HG03432 (cell line): ENCODE data around the gene APMAP.

Source experiments
- ATAC-seq: cut with Tn5 transposase; IDR thresholded peaks from one replicate; pipeline ENCODE4 v1.9.1; 2021; ENCODE audit warnings: mild to moderate bottlenecking, moderate library complexity; ENCODE audit not compliant: unreplicated experiment

Gene APMAP

DNA sequence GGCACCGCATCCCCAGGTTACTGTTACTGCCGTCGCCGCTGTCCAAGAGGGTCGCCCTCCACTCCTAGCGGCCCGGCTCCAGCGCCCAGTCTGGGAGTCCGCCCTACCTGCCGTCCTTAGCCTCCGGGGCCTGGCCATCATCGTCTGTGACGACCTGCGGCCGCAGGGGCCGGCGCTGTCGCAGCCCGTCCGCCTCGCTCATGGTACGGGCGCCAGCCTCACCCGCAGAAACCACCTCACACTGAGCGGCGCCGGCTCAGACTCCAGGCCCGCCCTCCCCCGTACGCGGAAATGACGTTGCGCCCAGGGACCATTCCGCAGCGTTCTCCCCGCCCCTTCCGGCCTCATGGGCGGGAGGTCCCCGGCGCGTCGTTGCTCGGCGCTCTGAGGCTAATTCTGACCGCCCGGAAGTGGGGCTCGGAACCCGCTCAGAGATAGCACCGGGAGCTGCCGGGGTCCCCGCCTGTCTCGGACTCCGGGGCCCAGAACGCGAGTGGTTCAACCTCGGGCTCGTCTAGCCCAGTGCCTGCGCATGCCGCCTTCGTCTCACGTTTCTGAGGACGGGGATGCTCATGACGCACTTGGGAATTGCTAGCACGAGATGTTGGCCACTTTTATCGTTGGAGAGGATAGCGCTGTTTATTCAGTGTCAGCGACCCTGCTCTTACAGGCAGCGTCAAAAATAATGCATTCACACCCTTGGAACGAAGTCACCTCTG lies at the start of gene APMAP:
TSS of gene APMAP (minus strand) at position 265 of the 719 bp plus-strand sequence. CDS start at position 202, 63 bp downstream.
- peak; percentile 98 for ATAC-seq

GRCh38 chr20:25041813-25042530 lies 49.4 kb upstream of the APMAP start:
- ATAC-seq, result no peak

GRCh38 chr20:25040438-25040831 lies 47.9 kb upstream of the APMAP start:
- ATAC-seq, result no peak

GRCh38 chr20:25039697-25040437 lies 47.3 kb upstream of the APMAP start:
- no peak for ATAC-seq

DNA sequence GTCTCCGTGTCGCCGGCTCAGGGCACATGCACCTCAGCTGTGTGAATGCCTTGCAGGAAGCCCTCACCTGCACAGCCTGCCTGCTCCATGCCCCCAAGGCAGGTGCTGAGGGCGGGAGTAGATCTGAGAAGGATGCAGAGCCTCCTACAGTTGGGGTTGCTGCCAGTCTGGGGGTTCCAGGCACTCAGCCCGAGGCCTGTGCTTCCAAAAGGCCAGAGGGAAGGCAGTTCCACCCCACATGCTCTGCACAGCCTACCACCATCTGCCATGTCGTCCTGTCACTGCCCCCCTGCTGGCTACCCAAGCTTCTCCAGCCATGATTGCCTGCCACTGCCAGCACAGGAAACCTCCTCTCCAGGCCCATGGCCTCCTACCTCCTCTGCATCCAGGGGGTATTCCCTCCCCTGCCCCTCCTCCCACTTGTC lies 46.1 kb upstream of the APMAP start:
- no peak for ATAC-seq

DNA sequence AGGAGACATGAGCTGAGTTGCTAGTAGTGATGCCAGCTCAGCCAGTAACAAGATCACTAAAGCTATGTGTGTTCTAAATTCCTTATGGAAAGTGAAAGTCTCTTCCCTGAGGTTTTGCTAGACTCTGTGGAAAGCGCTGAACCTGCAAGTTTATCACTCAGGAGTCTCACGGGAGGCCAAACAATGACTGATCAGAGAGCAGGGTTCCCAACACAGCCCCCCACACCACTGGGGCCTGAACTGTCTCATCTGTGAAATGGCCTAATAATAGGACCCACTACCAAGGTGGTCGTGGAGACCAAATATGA lies 45.5 kb upstream of the APMAP start:
- ATAC-seq, result no peak

DNA sequence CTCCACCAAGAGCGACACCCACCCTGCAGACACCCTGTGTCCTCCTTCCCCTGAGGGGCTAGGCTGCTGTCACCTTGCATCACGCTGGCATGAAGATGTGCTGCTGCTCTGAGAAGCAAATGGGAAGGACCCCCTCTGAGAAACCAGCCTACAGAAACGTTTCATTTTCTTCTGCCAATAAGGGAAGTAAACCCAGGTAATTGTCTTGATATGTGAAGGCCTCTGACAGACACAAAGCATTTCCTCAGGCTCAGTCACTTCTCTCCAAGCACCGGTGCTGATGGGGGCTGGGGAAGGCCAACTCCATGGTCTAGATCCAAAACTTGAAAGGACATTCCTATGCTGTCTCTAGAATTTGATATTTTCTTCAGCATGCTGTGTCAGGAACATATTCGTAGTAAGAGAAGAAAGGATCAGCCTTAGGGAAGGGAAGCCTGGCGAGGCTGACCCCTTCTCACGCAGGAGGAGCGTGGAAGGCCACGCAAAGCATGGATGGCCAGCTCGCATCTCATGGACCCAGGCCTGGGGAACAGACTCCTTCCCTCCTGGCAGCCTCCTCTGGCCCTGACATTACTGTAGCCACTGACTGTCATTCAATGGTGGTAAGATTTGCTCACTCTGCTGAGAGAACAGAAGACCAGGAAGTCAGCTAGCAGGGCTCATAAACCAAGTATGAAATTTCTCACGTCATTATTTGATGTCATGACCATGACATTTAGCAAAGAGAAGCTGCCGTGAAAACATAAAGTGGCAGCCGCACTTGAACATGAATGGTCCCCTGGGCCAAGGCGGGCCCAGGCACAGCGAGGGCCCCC lies 44.9 kb upstream of the APMAP start:
- peak; percentile 32 for ATAC-seq

- no peak for ATAC-seq
Observed at GRCh38 chr20:25036331-25036936, 43.9 kb upstream of the APMAP start.

- ATAC-seq, result no peak
Observed at GRCh38 chr20:25035921-25036320, 43.4 kb upstream of the APMAP start.

DNA sequence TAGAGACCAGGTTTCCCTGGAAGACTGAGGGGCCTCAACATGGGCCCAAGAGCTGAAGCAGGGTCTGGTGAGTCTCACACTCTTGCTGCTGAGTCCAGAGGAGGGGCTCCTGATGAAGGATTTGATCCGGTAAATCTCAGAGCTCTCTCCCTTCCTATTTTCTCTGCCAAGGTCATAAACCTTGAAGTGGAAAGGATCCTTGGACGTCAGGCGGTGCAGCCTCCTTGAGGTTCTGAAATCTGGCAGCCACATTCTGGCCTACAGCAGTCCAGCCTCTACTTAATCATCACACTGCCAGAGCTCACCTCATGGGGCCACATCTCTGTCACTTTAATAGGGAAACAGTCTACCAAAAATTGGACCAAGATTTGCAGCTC lies 41.4 kb upstream of the APMAP start:
- no peak for ATAC-seq

- no peak for ATAC-seq
Observed at GRCh38 chr20:25033265-25033923, 40.8 kb upstream of the APMAP start.

GRCh38 chr20:25032478-25033264 lies 40.1 kb upstream of the APMAP start:
- no peak for ATAC-seq

- no peak for ATAC-seq
Observed at GRCh38 chr20:25032065-25032477, 39.5 kb upstream of the APMAP start.

GRCh38 chr20:25031241-25031640 lies 38.7 kb upstream of the APMAP start:
- ATAC-seq, result no peak

DNA sequence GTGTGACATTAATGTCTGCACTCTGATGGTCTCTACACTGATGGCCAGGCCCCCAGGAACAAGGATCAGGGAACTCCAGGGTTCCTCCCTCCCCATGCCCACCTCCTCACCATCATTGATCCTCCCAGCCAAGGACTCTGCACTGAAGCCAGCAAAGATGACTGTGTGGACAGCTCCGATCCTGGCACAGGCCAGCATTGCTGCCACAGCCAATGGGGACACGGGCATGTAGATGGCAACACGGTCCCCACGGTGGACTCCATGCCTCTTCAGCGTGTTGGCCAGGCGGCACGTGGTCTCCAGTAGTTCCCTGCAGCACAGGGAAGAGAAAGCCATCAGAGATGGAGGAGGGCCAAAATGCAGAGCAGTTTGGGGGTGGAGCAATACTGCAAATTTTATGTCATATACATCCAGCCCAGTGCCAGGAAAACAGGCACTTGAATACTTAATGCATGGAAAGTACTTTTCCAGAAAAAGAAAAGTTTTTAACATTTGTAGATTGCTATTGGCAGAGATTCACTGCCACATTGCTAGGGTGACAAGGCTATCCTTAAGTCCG lies 38.2 kb upstream of the APMAP start:
- ATAC-seq, result no peak

DNA sequence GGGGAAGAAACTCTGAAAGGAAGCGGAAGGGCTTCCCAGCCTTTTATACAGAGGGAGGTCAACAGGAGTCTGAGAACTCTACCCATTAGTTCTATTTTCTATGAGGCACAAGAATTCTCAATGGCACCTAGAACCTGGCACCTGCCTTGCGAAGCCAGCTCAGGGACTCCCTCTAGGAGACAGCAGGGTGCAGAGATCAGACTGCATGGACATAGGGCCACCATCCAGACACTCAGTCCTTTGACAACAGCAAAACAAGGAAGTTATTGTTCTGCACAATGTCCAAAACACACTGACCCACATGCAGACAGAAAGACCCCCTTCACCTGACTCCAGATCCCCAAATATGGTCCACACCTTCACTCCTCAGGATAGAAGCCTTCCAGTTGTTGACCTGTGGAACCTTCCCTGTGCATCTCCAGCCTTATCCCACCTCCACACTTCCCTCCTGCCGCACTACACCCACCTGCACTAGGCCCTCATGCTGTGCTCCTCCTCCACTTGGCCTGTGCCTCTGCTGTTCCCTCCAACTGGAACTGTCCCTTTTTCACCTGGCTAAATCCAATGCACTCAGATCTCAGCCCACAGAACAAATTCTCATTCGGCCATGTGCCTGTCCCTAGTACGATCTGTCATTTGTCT lies 37.6 kb upstream of the APMAP start:
- ATAC-seq, result no peak

- ATAC-seq, result no peak
Observed at GRCh38 chr20:25025986-25026605, 33.5 kb upstream of the APMAP start.
